Lower leg skin (tissue), 3 donors: Measurements from ENCODE around the gene BNIP5.

Source experiments
- CTCF ChIP-seq, 3 donors: fragments of 450-650 bp; IDR thresholded peaks; one replicate each; pipeline ENCODE4 v1.5.1; 2016; ENCODE audit warnings: antibody characterized with exemption in 3 of 3, mild to moderate bottlenecking in 3 of 3, moderate library complexity in 2 of 3
- POLR2A ChIP-seq, 2 donors: fragments of 450-650 bp; IDR thresholded peaks; one replicate each; pipeline ENCODE4 v1.6.1; 2016 to 2017; ENCODE audit warnings: antibody characterized with exemption in 2 of 2, mild to moderate bottlenecking in 1 of 2, moderate library complexity in 1 of 2

GRCh38 chr6:36345681-36346466 lies 9.2 kb upstream of the BNIP5 start:
- no peak for TF ChIP-seq CTCF (IDR thresholded peaks at IDR 0.05)
- TF ChIP-seq POLR2A (IDR thresholded peaks at IDR 0.05): no peak
